GM19395 (cell line): ENCODE data around the gene ARID3B.
"Not testable (repeated sequence)": the region's sequence is repeated elsewhere in the genome, so short reads cannot be mapped to it uniquely, and the experiment has no call there.

Source experiments
- ATAC-seq: cut with Tn5 transposase; IDR thresholded peaks from one replicate; pipeline ENCODE4 v1.9.1; 2021; ENCODE audit warnings: mild to moderate bottlenecking, moderate library complexity; ENCODE audit not compliant: unreplicated experiment

The ARID3B gene

DNA sequence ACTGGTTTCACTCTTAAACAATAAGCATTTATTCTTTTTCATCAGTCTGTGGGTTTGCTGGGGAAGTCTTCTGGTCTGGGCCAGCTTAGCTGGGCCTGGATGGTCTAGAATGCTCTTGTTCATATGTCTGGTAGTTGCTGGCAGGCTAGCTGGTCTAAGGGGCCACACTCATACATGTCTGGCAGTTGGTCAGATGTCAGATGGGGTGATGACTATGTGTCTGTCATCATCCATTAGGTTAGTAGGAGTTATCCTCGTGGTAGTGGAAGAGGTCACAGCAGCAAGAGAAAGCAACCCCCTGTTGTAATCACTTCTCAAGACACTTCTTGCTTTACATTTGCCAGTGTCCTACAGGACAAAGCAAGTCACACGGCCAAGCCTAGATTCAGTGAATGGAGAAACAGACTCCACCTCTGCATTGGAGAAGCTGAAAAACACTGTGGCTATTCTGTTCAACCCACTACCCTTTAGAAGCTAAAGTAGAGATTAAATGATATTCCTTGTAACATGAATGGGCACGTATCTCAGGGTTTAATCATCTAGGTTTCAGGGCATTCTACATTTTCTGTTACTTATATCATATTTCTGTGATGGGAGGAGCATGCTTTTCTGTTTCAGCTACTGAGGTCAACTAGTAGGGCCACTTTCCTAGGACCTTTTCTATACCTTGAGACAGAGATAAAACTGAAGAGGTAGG lies 5.5 kb upstream of the ARID3B start:
- no peak for ATAC-seq

DNA sequence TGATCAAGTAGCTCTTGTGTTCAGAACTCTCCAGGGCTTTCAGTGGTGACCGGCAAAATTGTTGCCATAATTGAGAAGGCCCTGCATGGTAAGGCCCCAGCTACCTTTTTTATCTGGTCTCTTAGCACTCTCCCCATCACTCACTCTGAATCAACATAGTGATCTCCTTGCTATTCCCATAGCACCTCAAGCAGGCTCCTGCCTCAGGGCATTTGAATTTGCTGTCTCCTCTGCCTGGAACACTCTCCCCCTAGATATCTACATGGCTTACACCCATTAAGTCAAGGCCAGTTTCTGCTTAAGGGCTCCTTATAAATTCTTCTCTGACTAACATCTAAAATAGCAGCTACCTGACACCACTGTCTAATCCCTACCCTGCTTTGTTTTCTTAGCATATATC lies 3.3 kb upstream of the ARID3B start:
- no peak for ATAC-seq

DNA sequence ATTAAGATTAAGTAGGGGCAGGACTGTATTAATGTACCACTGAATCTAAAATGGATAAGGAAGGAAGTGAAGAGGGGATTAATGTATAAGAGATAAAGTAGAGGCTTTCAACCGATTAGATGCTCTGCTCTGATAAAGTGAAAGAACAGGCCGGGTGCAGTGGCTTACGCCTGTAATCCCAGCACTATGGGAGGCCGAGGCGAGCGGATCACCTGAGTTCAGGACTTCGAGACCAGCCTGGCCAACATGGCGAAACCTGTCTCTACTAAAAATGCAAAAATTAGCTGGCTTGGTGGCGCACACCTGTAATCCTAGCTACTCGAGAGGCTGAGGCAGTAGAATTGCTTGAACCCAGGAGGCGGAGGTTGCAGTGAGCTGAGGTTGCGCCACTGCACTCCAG lies 1.5 kb upstream of the ARID3B start:
- not testable (repeated sequence) for ATAC-seq

DNA sequence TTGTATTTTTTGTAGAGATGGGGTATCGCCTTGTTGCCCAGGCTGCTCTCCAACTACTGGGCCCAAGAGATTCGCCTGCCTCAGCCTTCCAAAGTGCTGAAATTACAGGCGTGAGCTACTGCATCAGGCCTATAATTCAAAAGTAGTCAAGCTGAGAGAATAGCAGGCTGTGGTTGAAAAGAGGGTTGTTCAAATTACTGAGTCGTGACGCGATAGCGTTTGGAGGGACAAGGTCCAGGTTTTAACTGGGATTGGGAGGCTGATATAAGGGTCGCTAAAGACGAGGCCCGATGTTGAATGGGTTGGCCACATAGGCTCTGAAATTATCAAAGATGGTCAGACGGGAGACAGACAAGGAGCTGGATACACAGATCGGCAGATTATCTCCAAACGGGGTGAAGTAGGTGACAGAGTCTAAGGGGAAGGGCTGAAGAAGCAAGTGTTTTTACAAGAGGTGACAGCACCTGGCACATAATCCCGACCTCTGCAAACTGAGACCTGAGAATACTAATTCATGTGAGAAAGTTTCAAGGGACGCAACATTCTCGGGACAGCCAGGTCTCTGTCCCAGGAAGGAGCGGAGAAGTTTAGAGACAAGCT lies 759 bp upstream of the ARID3B start:
- peak; percentile 12 for ATAC-seq

DNA sequence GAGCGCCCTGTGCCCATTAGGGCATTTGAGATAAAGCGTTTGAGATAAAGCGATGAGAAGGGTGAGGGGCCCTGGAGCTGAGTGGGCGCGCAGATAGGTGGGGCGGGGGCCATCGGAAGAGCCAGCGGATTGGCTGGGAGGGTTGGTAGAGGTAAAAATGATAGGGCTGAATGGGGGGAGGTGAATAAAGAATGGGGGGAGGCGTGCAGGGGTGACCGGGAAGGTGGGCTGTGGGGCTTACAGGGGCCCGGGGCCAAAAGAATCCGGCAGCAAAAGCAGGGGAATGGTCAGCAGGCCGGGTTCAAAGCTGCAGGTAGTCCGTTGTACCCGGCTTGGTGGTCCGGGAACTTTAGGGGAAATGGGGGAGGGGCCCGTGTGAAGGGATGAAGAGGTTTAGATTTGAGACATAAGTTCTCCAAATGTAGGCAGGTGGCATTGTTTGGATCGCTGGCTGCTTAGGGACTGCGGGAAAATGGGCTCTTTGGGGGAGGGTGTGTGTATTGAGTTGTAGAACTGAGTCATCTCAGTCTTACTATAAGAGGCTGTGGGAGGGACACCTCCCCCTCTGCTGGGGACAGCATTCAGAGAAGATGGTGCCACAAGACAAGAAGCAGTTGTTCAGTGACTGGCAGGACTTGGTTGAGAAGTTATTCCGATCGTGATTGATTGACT lies 610 bp downstream of the ARID3B start:
- ATAC-seq = peak; percentile 55

DNA sequence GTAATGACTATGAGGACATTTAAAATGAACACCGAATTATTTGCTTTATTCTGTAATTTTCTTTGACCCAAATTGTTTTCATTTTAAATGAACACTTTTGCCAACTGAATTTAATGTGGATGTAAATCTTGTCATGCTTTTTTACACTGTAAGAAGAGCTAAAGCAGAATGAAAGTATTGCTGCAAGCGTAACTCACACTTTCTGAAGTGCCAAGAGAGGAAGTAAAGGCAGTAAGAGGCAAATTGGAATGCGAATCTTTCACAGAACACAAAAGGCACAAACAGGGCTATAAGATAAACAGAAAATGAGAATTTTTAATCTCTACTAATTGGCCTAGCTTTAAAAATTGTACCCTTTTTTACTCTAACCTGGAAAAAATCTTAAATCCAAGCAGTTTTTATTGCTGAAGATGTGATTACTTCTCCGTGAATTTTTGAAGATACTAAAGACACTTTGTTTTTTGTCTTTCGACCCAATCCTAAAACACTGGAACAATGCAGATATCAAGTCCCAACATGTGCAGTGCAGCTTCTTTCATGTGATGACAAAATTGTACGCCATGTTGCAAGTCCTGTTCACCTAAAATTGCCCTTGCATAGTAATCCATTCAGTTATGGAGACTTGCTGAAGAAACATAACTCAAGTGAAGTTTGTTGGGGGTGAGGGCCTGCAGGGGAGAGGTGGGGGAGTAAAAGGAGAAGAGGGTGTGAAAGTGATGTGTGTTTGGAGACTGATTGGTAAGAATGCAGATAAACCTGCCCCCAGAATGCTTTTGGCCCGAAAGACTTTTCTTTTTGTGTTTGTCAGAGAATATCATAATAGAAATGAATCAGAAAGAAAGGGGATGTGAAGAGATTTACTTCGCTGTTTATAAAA lies 1.4 kb downstream of the ARID3B start:
- no peak for ATAC-seq

DNA sequence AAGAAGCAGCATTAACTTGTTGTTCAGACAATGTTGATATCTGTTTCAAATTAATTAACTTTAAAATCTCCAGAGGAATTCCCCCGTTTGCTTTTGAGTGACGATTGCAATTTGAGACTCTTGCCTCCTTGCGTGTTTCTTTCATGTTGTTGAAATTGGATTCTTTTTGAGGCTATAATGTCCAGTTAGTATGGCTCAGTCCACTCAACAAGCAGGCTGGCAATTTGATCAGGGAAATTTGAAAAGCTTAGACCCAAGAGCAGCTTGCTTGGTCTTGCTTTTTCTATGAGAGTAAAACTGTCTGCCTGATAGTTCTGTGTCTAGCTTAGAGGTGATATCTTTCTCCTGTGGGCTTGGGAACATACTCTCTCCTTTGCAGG lies 2.0 kb downstream of the ARID3B start:
- no peak for ATAC-seq

DNA sequence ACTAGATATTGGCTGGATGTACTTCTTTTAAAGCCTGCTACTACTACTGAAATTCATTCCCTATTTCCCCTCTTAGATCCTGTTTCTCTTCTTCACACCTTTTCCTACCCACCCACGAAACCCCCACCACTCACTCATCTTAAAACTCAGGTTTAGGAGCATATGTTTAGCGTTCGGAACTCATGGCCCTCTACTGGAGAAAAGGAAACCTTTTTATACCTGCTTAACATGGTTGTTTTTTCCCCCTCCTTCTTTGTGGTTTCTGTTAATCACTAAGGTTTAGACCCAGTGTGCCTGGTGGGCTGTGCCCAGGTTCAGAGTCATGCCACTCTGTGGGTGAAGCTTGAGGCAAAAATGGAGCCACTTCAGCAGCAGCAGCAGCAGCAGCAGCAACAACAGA lies 2.6 kb downstream of the ARID3B start:
- no peak for ATAC-seq

DNA sequence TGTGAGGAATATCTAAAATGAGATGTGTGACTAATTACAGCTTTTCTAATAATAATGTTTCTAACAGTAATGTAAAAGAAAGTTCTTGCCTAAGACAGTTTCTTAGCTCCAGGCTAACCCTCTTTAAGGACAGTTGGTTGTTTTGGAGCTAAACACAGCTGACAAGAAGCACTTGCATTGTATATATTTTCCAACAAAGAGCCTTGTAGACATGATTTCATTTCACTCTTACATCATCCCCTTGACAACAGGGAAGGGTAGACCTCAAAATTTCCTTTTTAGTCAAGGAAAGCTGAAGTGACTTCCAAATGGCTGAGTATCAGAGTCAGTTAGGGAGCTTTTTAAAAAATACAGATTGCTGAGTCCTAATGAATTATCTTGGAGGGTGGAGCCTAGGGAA lies 4.1 kb downstream of the ARID3B start:
- no peak for ATAC-seq

DNA sequence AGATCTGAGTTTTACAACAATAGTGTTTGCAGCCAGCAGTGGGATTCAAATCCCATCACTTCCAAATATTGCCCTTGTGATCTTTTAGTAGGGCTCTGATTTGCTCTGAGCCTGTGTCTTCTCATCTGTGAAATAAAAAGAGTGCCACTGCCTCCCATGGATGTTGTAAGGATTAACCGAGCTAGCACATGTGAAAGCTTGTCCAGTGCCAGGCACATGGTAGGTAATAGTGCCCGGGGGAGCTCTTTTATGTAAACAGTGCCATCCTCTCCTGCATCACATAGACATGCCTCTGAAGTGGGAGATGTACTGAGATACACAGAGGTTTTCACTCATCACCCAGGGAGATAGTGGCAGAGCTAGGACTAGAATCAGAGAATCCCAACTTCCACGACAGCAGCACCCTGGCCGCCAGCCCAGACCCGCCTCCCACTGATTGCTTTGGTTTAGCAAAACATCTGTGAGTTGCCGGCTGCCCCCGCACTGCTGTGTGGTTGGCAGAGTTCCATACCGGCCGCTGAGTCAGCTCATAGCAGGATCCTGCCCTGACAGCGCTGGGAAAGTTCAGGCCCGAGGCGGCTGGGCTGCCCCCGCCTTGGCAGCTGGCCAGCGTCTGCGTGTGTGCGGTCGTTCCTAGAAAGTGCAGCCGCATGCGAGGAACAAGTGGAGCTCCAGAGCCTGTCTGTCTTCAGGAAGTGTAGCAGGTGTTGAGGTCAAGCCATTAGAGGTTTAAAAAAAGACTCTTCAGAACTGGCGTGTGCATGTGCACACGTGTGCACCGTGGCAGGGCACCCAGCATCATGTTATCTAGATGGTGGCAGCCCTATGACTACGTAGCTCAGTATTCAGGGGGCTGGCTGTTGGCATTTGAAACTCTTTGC lies 5.0 kb downstream of the ARID3B start:
- peak; percentile 50 for ATAC-seq

DNA sequence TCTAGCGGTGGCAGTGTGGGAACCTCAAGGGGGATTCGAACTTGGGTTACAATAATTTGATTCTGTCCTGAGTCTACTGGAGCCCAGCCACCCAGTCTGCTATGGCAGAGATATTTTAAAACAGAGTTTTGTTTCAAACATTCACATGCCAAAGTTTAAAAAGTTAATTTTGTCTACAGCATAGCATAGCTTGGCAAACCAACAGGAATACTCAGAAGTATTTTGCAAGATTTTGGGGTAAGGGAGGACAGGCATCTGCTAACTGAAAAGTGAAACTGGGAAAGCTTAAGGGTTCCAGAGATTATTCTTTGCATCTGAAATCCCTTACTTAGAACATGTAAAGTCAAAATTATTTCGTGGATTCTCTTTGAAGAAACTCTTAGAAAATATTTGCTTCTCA lies 6.6 kb downstream of the ARID3B start:
- ATAC-seq = no peak

DNA sequence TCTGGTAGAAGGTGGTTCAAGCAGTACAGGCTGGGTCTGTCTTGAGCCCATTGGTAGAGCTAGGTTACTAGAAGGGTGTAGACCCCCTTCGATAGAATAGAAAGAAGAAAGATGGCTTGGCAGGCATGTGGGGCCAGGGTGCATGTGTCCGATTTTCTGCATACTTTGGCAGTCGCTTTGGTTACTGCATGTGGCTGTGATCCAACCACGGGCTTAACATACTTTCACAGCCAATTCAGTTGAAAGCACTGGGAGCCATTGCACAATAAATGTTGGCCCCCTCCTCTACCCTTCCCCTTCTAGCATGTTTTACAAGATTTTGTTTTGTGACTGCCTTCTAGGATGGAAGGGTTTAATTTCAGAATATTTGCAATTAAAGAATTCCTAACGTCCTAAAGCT lies 7.2 kb downstream of the ARID3B start:
- ATAC-seq = no peak

DNA sequence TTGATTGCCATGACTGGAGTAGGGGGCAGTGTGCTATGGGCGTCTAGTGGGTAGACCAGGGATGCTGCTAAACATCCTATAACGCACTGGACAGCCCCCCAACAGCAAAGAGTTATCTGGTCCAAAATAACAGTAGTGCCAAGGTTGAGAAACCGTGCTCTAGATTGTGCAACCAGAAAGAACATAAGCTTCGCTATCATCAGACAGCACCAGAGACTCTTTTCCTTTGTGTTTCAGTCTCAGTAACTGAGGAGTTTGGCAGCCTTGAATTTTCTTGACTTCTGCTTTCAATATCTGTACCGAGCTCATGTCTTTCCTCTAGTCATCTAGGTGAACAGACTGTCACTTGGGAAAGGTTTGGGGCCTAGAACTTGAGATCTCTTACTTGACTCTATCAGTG lies 8.8 kb downstream of the ARID3B start:
- no peak for ATAC-seq

DNA sequence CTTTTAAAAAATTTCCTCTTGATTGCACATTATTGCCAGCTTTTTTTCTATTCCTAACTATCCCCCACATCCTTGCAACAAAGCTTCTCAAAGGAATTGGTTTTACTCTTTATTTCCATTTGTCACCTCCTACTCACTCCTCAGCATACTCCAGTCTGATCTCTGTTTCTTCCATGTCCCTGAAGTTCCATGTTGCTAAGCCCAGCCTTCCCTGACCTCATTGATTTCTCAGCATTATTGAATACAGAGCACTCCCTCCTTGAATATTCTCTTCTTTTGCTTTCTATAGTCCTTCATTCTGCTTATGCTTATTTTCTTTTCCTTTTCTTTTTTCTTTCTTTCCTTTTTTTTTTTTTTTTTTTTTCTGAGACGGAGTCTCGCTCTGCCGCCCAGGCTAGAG lies 10.7 kb downstream of the ARID3B start:
- no peak for ATAC-seq

DNA sequence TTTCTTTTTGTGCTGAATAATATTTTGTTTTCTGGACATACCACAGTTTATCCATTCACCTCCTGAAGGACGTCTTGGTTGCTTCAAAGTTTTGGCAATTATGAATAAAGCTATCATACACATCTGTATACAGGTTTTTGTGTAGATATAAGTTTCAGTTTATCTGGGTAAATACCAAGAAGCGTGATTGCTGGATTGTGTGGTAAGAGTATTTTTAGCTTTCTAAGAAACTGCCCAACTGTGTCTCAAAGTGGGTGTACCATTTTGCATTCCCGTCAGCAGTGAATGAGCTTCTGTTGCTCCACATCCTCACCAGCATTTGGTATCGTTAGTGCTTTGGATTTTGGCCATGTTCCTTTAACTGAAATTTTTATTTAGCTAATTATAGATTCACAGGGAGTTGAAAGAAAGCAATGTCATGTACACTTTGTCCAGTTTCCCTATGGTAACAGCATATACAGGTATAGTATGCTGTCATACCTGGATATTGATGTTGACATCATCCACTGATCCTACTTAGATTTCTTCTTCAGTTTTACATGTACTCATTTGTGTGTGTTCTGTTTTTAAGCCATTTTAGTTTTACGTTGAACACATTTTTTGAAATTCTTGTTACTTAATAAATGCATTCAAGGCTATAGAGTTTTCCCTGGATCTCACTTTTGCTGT lies 11.9 kb downstream of the ARID3B start:
- no peak for ATAC-seq

DNA sequence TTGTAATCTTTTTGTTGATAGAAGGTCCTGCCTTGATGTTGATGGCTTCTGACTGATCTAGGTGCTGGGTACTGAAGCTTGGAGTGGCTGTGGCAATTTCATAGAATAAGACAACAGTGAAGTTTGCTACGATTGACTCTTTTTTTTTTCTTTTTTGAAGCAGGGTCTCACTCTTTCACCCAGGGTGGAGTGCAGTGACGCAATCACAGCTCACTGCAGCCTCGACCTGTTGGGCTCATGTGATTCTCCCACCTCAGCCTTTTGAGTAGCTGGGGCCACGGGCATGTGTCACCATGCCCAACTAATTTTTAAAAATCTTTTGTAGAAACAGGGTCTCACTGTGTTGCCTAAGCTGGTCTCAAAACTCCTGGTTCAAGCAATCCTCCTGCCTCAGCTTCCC lies 14.2 kb downstream of the ARID3B start:
- no peak for ATAC-seq

DNA sequence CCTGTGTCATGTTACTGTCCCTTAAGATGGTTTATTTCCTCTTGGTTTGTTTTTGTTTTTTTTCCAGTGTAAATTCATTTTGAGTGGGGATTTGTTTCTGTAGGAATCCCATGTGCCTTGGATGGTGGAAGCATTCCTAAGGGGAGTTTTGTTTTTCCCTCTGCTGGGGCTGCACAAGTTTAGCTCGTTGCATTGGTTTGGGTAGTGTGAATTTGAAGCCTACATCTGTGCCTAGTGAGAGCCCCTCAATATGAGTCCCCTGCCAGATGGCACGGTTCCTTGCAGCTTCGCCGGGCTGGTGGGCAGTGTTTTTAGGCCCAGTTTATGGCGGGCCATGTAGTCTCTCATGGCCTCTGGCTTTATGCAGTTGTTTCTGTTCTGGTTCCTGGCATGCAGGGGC lies 17.7 kb downstream of the ARID3B start:
- no peak for ATAC-seq

DNA sequence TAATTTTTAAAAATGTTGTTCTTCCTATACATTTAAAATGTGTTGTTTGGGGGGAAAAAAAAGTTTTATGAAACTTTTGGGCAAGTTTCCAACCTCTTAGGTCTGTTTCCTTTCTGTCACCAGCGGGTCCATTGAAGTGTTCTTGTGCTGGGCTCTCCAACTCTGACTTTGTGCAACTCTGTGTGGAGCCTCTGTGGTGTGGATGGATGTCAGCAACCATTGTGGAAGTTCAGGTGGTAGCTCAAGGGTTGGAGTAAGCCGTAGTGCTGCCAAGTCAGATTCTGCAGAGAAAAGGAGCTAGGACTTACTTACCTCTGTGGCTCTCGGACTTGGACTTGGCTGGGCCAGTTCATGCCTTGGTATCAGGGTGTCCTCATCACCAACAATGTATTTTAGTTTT lies 22.4 kb downstream of the ARID3B start:
- no peak for ATAC-seq

DNA sequence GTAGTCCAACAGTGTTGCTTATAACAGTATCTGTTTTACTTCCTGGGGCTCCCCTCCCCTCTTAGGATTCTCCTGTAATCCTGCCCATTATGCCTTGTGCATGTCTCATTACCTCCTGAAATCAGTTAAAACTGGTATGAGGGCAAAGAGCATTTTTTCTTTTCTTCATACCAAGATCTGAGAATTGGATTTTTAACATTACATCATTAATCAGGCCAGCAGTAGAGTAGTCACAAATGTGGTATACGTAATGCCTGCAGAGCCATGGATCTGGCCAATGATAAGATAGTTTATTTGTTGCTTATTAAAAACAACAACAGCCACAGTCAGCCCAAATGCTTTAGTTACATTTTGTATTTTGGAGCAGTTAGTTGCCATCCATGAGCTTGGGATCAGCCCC lies 23.2 kb downstream of the ARID3B start:
- ATAC-seq = no peak
